GM19035 (cell line): ENCODE measurements around the gene CUX1.
"Not testable (repeated sequence)": the region's sequence is repeated elsewhere in the genome, so short reads cannot be mapped to it uniquely, and the experiment has no call there.

Experiments used
- ATAC-seq: cut with Tn5 transposase; IDR thresholded peaks from one replicate; pipeline ENCODE4 v1.9.1; 2021; ENCODE audit not compliant: unreplicated experiment

Gene CUX1

DNA sequence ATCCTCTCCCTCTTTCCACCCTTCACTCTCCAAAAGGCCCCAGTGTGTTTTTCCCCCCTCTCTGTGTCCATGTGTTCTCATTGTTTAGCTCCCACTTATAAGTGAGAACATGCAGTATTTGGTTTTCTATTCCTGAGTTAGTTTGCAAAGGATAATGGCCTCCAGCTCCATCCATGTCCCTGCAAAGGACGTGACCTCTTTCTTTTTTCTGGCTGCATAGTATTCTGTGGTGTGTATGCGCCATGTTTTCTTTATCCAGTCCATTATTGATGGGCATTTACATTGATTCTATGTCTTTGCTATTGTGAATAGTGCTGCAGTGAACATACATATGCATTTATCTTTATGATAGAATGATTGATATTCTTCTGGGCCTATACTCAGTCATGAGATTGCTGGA lies 31.9 kb downstream of the CUX1 start:
- not testable (repeated sequence) for ATAC-seq

GRCh38 chr7:101852364-101852763 lies 34.9 kb downstream of the CUX1 start:
- not testable (repeated sequence) for ATAC-seq

DNA sequence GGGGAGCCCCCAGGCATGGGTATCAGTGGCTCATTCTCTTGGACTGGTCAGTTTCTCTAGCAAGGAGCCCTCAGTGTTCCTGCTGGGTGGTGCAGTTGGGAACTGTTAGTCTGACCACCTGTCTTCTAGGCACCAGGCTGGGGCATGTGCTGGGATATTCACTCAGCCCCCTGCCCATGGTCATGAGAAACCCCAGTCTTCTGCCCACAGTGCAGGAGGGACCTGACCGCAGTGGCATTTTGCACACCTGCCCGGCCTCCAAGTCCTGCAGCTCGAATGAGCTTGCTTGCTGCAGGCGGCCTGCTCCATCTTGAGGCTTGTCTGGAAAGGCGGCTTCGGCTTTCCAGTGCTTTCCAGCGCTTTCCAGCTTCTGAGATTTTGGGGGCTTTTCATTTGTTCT lies 36.3 kb downstream of the CUX1 start:
- no peak for ATAC-seq

DNA sequence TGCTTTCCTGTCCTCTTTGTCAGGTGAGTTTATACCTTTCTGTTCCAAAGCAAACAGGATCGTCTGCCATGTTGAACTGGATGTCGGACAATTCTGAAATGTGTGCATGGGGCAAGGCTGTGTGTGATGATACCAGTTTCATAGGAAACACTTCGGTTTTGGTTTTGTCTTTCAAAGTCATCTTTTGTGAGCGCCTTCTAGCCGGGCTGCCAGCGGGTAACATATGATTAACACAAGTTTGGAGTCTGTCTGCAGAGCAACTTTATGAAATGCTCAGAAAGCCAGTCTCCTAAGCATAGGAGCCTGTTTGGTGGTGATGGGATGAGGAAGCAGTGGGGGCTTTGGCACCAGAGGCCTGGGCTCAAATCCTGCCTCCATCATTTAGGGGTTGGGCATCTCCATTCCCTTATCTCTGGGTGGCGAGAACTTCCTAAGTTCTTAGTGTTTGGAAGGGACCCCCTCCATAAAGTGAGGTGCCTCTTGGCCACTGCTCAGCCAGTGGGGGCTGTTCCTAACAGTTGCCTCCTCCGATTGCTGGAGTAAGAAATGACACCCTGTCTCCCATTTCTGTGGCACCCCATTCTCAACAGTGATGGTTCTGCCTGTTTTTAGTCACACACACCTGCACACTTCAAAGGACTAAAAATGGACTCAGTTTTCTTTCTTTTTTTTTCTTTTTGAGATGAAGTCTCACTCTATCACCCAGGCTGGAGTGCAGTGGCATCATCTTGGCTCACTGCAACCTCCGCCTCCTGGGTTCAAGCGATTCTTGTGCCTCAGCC lies 36.8 kb downstream of the CUX1 start:
- ATAC-seq: no peak

DNA sequence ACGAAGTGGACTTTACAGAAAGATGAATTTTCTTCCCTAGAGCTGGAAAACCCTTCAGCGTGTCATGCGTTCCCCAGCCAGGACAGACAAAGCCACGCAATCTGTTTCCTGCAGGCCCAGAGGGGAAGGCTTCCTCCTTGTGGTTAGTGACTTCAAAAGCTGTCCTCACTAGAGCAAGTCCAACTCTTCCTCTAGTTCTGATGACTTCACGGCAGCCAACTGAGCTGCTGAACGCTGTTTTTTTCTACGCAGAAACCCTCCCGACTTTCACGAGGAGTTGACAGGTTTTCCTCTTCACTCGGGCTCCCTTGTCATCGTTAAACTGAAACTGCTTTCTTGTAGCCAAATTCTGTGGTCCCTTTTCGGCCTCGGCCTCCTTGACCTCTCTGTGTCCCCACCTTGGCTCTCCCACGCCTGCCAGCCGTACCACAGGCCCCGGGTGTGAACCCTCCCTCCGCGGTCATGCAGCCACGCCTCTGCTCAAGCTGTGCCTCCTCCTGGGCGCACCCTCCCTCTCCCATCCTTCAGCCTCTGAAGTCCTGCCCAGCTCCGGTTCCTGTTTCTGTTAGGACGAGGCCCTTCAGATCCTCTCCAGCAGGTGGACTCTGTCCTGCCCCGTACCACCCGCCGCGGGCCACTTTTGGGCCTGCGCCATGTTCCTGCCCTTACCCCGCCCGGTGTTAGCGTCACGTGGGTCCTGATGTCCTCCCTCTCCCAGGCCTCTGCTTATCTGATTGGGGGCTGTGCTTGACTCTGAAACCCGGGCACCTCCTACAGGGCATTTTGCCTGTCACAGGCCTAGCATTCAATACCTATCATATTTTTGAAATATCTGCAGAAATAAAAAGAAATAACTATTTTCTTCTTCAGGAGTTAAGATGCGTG lies 39.3 kb downstream of the CUX1 start:
- ATAC-seq: peak; percentile 97

GRCh38 chr7:101857358-101857811 lies 40.0 kb downstream of the CUX1 start:
- ATAC-seq: peak; percentile 11

- ATAC-seq: no peak
These were observed 41.3 kb downstream of the CUX1 start for GRCh38 chr7:101858437-101859385.

DNA sequence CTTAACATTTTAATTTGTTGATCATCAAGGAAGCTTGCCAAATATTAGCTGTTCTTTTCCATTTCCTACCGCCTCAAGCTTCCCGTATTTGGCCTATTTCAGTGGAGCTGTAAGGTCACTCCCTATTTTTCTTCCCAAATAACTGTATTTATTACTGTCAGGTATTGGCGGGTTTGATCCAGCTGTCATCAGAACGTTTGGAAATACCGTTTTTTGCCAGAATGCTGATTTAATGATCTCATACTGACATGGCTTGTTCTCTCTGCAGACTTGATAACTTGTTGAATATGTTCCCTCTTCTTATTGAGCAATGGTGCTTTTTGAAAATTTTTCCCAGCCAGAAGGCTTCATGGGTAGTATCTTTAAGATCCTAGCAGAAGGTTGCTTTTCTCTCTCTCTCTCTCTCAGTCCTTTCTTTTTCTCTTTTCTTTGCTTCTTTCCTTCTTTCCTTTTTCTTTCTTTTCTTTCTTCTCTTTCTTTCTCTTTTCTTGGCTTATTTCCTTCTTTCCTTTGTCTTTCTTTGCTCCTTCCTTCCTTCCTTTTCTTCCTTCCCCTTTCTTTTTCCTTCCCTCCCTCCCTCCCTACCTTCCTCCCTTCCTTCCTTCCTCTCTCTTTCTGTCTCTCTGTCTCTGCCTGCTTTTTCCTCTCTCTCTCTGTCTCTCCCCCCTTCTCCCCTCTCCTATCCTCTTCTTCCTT lies 42.1 kb downstream of the CUX1 start:
- ATAC-seq: no peak

DNA sequence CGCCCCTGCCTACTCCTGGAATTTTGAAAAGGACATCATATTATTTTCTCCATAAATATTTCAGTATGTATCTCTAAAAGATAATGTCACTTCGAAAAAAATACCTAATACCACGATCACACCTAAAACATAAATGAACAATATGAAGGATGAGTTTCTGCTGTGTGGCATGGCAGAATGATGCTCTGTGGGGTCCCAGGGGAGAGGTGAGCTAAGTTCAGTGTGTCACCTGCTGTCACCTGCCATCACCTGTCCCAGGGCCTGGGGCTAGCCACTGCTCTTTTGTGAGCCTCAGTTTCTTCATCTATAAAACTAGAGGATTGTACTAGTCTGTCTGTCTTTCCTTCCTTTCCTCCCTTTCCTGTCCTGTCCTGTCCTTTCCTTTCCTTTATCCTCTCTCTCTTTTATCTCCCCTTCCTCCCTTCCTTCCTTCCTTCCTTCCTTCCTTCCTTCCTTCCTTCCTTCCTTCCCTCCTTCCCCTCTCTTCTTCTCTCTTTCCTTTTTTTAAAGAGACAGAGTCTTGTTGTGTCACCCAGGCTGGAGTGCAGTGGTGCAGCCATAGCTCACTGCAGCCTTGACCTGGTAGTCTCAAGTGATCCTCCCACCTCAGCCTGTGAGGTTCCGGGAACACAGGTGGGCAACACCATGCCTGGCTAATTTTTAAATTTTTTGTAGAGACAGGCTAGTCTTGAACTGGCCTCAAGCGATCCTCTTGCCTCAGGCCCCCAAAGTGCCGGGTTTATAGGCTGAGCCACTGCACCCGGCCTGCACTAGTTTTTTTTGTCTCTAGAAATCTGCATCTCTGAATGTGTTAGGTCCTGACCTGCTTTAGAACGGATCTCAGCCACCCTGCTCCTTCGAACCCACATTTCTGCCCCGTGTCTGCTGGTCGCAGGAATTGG lies 43.1 kb downstream of the CUX1 start:
- ATAC-seq: no peak

DNA sequence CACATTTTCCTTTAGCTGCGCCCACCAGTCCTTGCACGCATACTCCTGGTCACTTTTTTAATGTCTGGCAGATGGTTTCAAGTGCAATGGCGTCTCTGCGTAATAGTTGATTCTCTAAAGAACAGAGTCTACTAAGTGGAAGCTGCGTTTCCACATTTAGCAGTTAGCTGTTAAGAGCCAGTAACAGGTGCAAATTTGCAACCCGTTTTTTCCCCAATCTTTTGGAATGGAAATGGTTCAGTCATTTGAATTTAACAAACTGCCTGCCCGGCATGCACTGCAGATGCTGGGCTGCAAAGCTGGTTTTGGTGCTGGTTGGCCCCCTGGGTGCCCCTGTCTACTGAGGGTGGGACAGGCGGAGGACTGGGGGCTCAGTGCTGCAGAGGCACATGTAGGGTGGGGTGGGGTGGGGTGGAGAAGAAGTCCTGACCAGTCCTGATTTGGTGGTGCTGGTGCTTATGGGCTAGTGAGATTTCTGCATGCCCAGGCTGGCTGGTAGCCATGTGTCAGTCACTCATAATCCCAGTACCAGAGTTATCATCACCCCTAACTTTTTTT lies 43.9 kb downstream of the CUX1 start:
- no peak for ATAC-seq

DNA sequence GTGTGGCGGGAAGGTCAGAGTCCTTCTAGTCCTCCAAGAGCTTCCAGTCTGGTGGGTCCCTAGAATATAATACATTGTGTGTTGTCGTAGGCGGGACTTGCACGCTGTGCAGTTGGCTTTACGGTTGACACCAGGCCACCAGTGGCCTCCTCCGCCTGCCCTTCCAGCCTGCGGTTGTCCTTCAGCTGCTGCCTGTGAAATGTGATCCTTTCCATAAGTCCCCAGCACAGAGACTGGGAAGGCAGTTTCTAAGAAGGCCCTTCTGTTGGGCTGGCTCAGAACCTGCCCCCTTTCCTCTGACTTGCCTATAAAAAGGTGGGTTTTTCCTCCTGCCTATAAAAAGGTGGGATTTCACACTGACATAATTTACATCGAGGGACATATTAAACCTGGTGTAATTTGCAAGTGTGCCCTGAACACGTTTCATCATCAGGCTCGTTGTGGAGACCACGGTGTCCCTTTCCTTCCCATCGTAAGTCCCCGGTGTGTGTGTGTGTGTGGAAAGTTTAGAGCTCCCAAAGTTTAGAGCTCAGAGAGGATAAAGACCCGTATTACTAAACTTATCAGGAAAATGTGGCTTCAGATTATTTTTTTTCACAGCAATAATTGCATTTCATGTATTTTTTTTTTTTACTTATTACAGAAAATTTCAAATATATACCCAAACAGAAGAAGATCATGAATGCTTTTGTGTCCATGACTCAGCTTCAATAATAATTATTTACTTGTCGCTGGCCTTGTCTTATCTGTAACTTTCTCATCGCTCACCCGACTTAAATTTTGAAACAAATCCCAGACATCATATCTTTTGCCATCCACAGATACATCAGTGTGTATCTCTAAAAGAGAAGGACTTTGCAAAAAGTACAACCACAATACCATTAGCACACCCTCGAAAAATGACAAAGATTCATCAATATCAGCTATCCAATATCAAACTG lies 45.1 kb downstream of the CUX1 start:
- no peak for ATAC-seq

GRCh38 chr7:101863598-101863997 lies 46.2 kb downstream of the CUX1 start:
- ATAC-seq: no peak

DNA sequence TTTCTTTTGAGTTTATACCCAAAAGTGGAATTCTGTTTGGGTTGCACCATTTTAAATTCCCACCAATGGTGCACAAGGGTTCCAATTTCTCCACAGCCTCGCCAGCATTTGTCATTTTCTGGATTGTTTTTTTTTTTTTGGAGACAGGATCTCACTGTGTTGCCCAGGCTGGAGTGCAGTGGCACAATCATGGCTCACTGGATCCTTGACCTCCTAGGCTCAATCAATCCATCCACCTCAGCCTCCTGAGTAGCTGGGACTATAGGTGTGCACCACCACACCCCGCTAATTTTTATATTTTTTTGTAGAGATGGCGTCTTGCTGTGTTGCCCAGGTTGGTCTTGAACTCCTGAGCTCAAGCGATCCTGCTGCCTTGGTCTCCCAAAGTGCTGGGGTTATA lies 46.6 kb downstream of the CUX1 start:
- no peak for ATAC-seq

DNA sequence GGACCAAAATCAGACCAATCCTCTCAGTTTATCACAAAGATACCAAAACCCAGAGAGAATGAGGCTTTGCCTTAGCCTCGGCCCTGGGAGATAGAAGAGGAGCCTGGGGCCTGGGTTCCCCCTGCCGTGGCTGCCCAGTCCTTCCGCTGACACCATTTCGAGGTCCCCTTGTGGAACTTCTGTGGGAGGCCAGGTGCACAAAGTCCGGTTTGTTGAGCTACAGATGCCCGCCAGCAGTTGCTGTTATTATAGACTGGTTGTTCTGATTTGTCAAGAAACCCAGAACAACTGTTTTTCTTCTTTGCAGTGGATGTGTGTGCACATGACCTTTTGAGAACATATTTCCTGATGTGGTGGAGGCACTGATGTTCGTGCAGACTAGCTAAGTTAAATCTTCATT lies 47.6 kb downstream of the CUX1 start:
- ATAC-seq: no peak

DNA sequence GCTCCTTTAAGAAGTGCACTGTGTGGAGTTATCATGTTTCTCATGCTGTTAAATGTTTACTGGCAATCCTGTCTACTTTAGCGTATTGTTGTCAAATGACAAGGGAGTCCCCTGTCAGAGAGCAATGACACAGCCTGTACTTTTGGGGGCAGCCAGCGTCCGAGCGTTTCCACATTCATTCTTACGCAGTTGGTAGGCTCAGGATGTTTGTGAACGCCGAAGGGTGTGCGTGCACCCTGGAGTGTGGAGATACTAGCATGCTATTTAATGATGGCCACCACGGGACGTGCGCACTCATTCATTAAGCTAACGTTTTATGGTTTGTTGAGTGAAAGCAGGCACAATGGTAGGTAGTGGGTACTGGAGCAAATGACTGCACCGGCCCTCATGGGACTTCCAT lies 48.0 kb downstream of the CUX1 start:
- ATAC-seq: no peak

GRCh38 chr7:101866328-101866727 lies 48.9 kb downstream of the CUX1 start:
- no peak for ATAC-seq

DNA sequence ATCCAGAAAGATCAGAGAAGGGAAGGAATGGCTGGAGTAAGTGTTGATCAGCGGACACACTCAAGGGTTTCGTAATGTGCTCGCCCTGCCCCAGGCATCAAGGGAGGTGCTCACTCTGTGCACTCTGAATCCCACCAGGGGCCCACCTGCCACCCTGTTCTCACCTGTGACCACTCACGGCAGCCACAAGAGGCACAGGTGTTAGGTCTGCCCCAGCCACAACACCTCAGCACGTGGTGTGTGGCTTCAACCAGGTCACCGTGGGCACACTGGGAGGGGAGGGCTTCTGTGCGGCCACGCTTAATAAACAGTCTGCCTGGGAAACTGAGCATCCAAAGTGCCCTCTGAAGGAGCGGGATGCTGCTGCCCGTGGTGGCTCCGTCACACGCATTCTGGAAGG lies 49.8 kb downstream of the CUX1 start:
- no peak for ATAC-seq

- ATAC-seq: not testable (repeated sequence)
These were observed 50.3 kb downstream of the CUX1 start for GRCh38 chr7:101867681-101868080.
